Activated CD4-positive, alpha-beta T cell treated with anti-CD3 and anti-CD28 coated beads, Interleukin-2, amount 10 ng/mL, durations not matched to agents 24 days and 14 days (primary cell): ENCODE results near the gene DHX30. TPM values are rescaled to one million over a fixed set of nuclear protein-coding genes. Genes with fewer than 3 reads are reported as not detected.

Experiments
- DNase-seq: peaks from one replicate; pipeline ENCODE4 v3.0.0; 2022
- H3K27ac Mint-ChIP-seq: one replicate; pipeline ENCODE4 v1.8.0; 2022; ENCODE audit warnings: mild to moderate bottlenecking, mixed read lengths
- H3K27me3 Mint-ChIP-seq: one replicate; pipeline ENCODE4 v1.8.0; 2022; ENCODE audit warnings: mixed read lengths
- H3K36me3 Mint-ChIP-seq: one replicate; pipeline ENCODE4 v1.8.0; 2022; ENCODE audit warnings: low read depth, mild to moderate bottlenecking, mixed read lengths
- H3K4me1 Mint-ChIP-seq: one replicate; pipeline ENCODE4 v1.8.0; 2021; ENCODE audit warnings: mixed read lengths
- H3K4me3 Mint-ChIP-seq: one replicate; pipeline ENCODE4 v1.8.0; 2022; ENCODE audit warnings: mild to moderate bottlenecking, moderate library complexity, mixed read lengths
- H3K9me3 Mint-ChIP-seq: one replicate; pipeline ENCODE4 v1.8.0; 2021; ENCODE audit warnings: mixed read lengths
- intact Hi-C: fragments of 100-400 bp; cut with micrococcal nuclease; formaldehyde crosslinking; loops from one replicate; pipeline ENCODE4 v1.15.1; 2023
- total RNA-seq: library from RNA; stranded (reverse); gene quantifications from 2 replicates; pipeline ENCODE4 v1.2.3, GENCODE V29; 2022

DHX30 gene
- total RNA-seq, 1 donor from 2014 or later, result 149 TPM

GRCh38 chr3:47838503-47838902 lies 35.6 kb downstream of the DHX30 start:
- Mint-ChIP-seq H3K4me3 (no peak overlapping the region), H3K36me3 (peaks cover 64% of the 10 kb centered on the region), H3K4me1 (peaks cover 5% of the 10 kb centered on the region), H3K27me3 (no peaks in the 10 kb centered on the region), H3K27ac (no peak overlapping the region), H3K9me3 (no peaks in the 10 kb centered on the region)
- no peak for DNase-seq
- intact Hi-C loops, result no loop called here

GRCh38 chr3:47841786-47842349 lies 38.9 kb downstream of the DHX30 start:
- intact Hi-C loops, result no loop called here
- Mint-ChIP-seq H3K4me3 (no peak overlapping the region), H3K27ac (no peak overlapping the region), H3K27me3 (no peaks in the 10 kb centered on the region), H3K36me3 (peaks cover 64% of the 10 kb centered on the region), H3K9me3 (no peaks in the 10 kb centered on the region), H3K4me1 (peaks cover 5% of the 10 kb centered on the region)
- no peak for DNase-seq

- Mint-ChIP-seq H3K36me3 (peaks cover 61% of the 10 kb centered on the region), H3K4me3 (no peak overlapping the region), H3K27ac (no peak overlapping the region), H3K27me3 (no peaks in the 10 kb centered on the region), H3K9me3 (no peaks in the 10 kb centered on the region), H3K4me1 (no peaks in the 10 kb centered on the region)
- no peak for DNase-seq
- intact Hi-C loops, result no loop called here
These were observed 43.4 kb downstream of the DHX30 start for GRCh38 chr3:47846186-47846879.

DNA sequence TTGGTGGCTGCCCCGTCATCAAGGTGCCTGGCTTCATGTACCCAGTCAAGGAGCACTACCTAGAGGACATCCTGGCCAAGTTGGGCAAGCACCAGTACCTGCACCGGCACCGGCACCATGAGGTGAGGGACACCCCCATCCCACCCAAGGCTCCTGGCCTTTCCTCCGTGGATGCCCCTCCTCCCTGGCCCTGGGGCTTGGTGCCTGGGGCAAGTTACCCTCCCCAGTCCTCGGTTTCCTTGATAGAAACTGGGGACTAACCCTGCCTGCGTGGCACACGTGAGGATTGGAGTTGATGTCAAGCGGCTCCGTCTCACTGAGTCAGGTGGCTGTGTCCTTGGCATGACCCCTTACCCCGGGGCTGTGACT lies 43.9 kb downstream of the DHX30 start:
- no peak overlapping the region for H3K27ac Mint-ChIP-seq
- no peaks in the 10 kb centered on the region for H3K4me1 Mint-ChIP-seq
- intact Hi-C loops, result no loop called here
- no peak for DNase-seq
- no peaks in the 10 kb centered on the region for H3K27me3 Mint-ChIP-seq
- H3K9me3 Mint-ChIP-seq, result no peaks in the 10 kb centered on the region
- H3K4me3 Mint-ChIP-seq, result no peak overlapping the region
- peaks cover 56% of the 10 kb centered on the region for H3K36me3 Mint-ChIP-seq

DNA sequence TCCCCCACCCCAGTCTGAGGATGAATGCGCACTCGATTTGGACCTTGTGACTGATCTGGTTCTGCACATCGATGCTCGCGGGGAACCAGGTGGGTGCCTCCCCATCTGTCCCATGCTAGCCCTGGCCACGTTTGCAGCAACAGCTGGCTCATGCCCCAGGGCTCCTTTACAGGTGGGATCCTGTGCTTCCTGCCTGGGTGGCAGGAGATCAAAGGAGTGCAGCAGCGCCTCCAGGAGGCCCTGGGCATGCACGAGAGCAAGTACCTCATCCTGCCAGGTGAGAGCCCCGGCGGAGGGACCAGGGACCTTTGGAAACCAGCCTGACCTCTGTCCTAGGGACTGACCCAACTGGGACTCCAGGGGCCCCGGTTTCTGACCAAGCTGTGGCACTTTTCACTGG lies 44.3 kb downstream of the DHX30 start:
- H3K4me1 Mint-ChIP-seq, result no peaks in the 10 kb centered on the region
- H3K27me3 Mint-ChIP-seq, result no peaks in the 10 kb centered on the region
- DNase-seq, result no peak
- H3K9me3 Mint-ChIP-seq, result no peaks in the 10 kb centered on the region
- H3K36me3 Mint-ChIP-seq, result peaks cover 57% of the 10 kb centered on the region
- H3K27ac Mint-ChIP-seq, result no peak overlapping the region
- intact Hi-C loops, result no loop called here
- no peak overlapping the region for H3K4me3 Mint-ChIP-seq

- no peaks in the 10 kb centered on the region for H3K4me1 Mint-ChIP-seq
- H3K4me3 Mint-ChIP-seq, result no peak overlapping the region
- no peaks in the 10 kb centered on the region for H3K9me3 Mint-ChIP-seq
- H3K27me3 Mint-ChIP-seq, result no peaks in the 10 kb centered on the region
- peaks cover 53% of the 10 kb centered on the region for H3K36me3 Mint-ChIP-seq
- intact Hi-C loops, result no loop called here
- DNase-seq, result no peak
- no peak overlapping the region for H3K27ac Mint-ChIP-seq
These were observed 45.0 kb downstream of the DHX30 start for GRCh38 chr3:47847801-47848518.

- Mint-ChIP-seq H3K27me3 (no peaks in the 10 kb centered on the region), H3K4me3 (no peak overlapping the region), H3K36me3 (peaks cover 49% of the 10 kb centered on the region), H3K27ac (no peak overlapping the region), H3K9me3 (no peaks in the 10 kb centered on the region), H3K4me1 (no peaks in the 10 kb centered on the region)
- intact Hi-C loops, result no loop called here
- DNase-seq, result no peak
These were observed 45.7 kb downstream of the DHX30 start for GRCh38 chr3:47848599-47849117.

DNA sequence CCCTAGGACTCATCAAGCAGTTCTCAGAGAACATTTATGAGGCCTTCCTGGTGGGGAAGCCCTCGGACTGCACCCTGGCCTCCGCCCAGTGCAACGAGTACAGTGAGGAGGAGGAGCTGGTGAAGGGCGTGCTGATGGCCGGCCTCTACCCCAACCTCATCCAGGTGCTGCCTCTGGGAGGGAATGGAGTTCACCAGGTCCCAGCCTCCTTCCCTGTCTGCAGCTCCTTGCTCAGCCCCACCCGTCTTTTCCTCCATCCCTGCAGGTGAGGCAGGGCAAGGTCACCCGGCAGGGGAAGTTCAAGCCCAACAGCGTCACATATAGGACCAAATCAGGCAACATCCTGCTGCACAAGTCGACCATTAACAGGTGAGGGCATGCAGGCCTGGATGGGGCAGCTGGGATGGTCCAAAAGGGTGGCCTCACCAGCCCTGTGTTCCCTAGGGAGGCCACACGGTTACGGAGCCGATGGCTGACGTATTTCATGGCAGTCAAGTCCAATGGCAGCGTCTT lies 46.3 kb downstream of the DHX30 start:
- Mint-ChIP-seq H3K36me3 (peaks cover 47% of the 10 kb centered on the region), H3K27me3 (no peaks in the 10 kb centered on the region), H3K9me3 (no peaks in the 10 kb centered on the region), H3K4me3 (no peak overlapping the region), H3K4me1 (no peaks in the 10 kb centered on the region), H3K27ac (no peak overlapping the region)
- intact Hi-C loops, result no loop called here
- DNase-seq, result no peak

GRCh38 chr3:47849699-47850563 lies 47.0 kb downstream of the DHX30 start:
- peak overlapping the region; percentile 32 for H3K27ac Mint-ChIP-seq
- intact Hi-C loops, result no loop called here

DNA sequence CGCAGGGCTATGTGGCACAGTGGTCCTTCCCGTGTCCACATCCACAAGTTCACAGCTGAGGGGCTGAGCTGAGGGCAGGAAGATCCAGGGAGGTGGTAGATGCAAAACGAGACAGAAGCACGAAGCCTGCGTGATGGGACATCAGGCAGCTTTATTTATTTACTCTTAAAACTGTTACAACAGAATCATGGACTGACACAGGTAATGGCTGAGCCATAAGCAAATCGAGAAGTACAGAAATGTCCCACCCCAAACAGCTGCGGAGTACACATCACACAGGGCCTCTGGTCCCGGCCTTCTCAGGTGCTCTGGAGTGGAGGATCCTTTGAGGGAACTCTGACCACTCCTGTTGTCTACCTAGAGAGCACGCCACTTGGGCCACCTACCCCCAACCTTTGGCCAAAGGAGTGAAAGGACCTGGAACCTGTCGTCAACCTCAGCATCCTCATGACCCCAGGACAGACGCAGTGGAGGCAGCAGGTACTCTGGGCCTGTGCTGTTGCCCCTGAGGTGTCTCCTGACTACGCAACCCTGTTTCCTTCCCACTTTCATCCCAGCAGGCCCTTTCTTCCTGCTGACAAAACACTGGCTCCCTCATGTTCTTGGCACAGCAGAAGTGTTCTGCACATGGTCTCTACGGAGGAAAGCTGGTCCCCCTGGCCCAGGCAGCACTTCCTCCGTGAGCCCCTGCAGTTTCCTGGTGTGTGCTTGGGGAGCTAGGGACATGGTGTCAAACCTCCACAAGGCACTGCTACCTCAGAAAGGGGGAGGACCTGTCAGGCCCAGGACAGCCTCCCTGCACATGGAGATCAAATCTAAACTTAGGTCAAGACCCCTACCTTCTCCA lies 47.8 kb downstream of the DHX30 start:
- no peak for DNase-seq
- Mint-ChIP-seq H3K9me3 (no peaks in the 10 kb centered on the region), H3K4me1 (no peaks in the 10 kb centered on the region), H3K27me3 (no peaks in the 10 kb centered on the region), H3K27ac (peak overlapping the region; percentile 32), H3K4me3 (no peak overlapping the region), H3K36me3 (peaks cover 39% of the 10 kb centered on the region)
- intact Hi-C loops, result loop anchor here (1.0 kb wide), 1 partner anchor 17 kb away; no protein-coding TSS in a partner anchor

More at GRCh38 chr3:47849699-47850563, 47.0 kb downstream of the DHX30 start:
- Mint-ChIP-seq H3K36me3 (peaks cover 43% of the 10 kb centered on the region), H3K27me3 (no peaks in the 10 kb centered on the region), H3K9me3 (no peaks in the 10 kb centered on the region), H3K4me3 (no peak overlapping the region), H3K4me1 (no peaks in the 10 kb centered on the region)
- DNase-seq, result no peak

- H3K27me3 Mint-ChIP-seq, result no peaks in the 10 kb centered on the region
- peaks cover 39% of the 10 kb centered on the region for H3K36me3 Mint-ChIP-seq
- intact Hi-C loops, result loop anchor here (1.0 kb wide), 1 partner anchor 15 kb away; no protein-coding TSS in a partner anchor
- no peaks in the 10 kb centered on the region for H3K9me3 Mint-ChIP-seq
- no peak for DNase-seq
- H3K4me3 Mint-ChIP-seq, result no peak overlapping the region
- H3K27ac Mint-ChIP-seq, result no peak overlapping the region
- no peaks in the 10 kb centered on the region for H3K4me1 Mint-ChIP-seq
These were observed 49.1 kb downstream of the DHX30 start for GRCh38 chr3:47851888-47852603.
